Common myeloid progenitor, CD34-positive (primary cell): ENCODE data around the gene UBE2D4.
A peak's percentile ranks its signal among the peaks of the same experiment; 100 is the strongest.
"Not testable (repeated sequence)": the region's sequence is repeated elsewhere in the genome, so short reads cannot be mapped to it uniquely, and the experiment has no call there.

Experiments
- CTCF ChIA-PET: fragments of 350-600 bp; sonication (Branson Sonifier 250); formaldehyde crosslinking; loops from one replicate; lab custom pipeline; 2021; ENCODE audit warnings: antibody characterized with exemption; lab: Charles Lee
- POLR2A ChIA-PET: fragments of 350-600 bp; sonication (Branson Sonifier 250); formaldehyde crosslinking; loops from one replicate; lab custom pipeline; 2021; ENCODE audit warnings: antibody characterized with exemption; lab: Charles Lee
- DNase-seq, 3 donors: peaks; one replicate each; pipeline versions ENCODE4 v3.0.0 to v3.0.0-alpha.2; 2013
- H3K27ac ChIP-seq, 2 experiments: 1 replicate in 1 of 2; 2 replicates in 1 of 2; pipeline ENCODE4 v1.7.0; 2013; ENCODE audit warnings: inconsistent platforms in 2 of 2, low read length in 2 of 2, mild to moderate bottlenecking in 2 of 2, low read depth in 1 of 2, moderate library complexity in 1 of 2; ENCODE audit not compliant: severe bottlenecking in 2 of 2, insufficient read depth in 1 of 2, poor library complexity in 1 of 2
- H3K27me3 ChIP-seq, 5 experiments: replicated peaks in 2 of 5; 1 replicate in 3 of 5; 2 replicates in 2 of 5; pipeline versions ENCODE4 v1.6.1 to v1.7.0; 2013; ENCODE audit warnings: low read length in 4 of 5, mild to moderate bottlenecking in 2 of 5, moderate library complexity in 2 of 5, inconsistent platforms in 1 of 5; ENCODE audit not compliant: insufficient read depth in 5 of 5, control insufficient read depth in 4 of 5
- H3K36me3 ChIP-seq, 4 experiments: 1 replicate in 2 of 4; 2 replicates in 2 of 4; pipeline versions ENCODE4 v1.6.1 to v1.7.0; 2013; ENCODE audit warnings: low read length in 3 of 4, control low read depth in 1 of 4, mild to moderate bottlenecking in 1 of 4; ENCODE audit not compliant: control insufficient read depth in 4 of 4, insufficient read depth in 4 of 4
- H3K4me1 ChIP-seq, 4 experiments: 1 replicate in 3 of 4; 2 replicates in 1 of 4; pipeline versions ENCODE4 v1.6.1 to v1.7.1; 2013; ENCODE audit warnings: low read length in 3 of 4, mild to moderate bottlenecking in 3 of 4, control low read depth in 1 of 4, inconsistent platforms in 1 of 4, moderate library complexity in 1 of 4; ENCODE audit not compliant: control insufficient read depth in 4 of 4, insufficient read depth in 4 of 4; ENCODE audit errors: control extremely low read depth in 1 of 4
- H3K4me3 ChIP-seq, 7 experiments: 1 replicate in 4 of 7; 2 replicates in 3 of 7; pipeline versions ENCODE4 v1.5.1 to v1.7.0; 2013; ENCODE audit warnings: mild to moderate bottlenecking in 7 of 7, low read length in 6 of 7, moderate library complexity in 6 of 7, inconsistent platforms in 2 of 7, low read depth in 2 of 7, control low read depth in 1 of 7; ENCODE audit not compliant: insufficient read depth in 4 of 7, control insufficient read depth in 1 of 7; ENCODE audit errors: extremely low read depth in 1 of 7
- H3K9me3 ChIP-seq, 5 experiments: 1 replicate in 4 of 5; 2 replicates in 1 of 5; pipeline versions ENCODE4 v1.6.1 to v1.7.1; 2013; ENCODE audit warnings: low read length in 4 of 5, mild to moderate bottlenecking in 2 of 5, inconsistent platforms in 1 of 5, low read depth in 1 of 5, moderate library complexity in 1 of 5; ENCODE audit not compliant: control insufficient read depth in 4 of 5, insufficient read depth in 2 of 5; ENCODE audit errors: control extremely low read depth in 1 of 5
- WGBS: methylation state at CpG from one replicate; pipeline ENCODE4 v1.1.5; 2013; ENCODE audit not compliant: insufficient coverage; 5-methylcytosine and 5-hydroxymethylcytosine counted together

UBE2D4 gene

DNA sequence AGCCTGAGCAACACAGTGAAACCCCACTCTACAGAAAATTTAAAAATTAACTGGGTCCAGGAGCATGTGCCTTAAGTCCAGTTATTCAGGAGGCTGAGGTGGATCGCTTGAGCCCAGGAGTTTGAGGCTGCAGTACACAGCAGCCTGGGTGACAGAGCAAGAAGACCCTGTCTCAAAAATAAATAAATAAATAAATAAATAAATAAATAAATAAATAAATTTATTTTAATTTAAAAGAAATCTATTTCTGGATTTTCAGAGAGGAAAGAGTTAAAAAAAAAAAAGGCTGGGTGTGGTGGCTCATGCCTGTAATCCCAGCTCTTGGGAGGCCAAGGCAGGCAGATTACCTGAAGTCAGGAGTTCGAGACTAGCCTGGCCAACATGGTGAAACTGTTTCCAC lies 27.7 kb upstream of the UBE2D4 start:
- H3K27ac ChIP-seq, DNase-seq, H3K9me3 ChIP-seq, CTCF ChIA-PET, H3K27me3 ChIP-seq, H3K36me3 ChIP-seq, H3K4me3 ChIP-seq, H3K4me1 ChIP-seq, POLR2A ChIA-PET: not testable (repeated sequence)
- WGBS: 100% methylated on average over 1 of the region's 2 CpGs

DNA sequence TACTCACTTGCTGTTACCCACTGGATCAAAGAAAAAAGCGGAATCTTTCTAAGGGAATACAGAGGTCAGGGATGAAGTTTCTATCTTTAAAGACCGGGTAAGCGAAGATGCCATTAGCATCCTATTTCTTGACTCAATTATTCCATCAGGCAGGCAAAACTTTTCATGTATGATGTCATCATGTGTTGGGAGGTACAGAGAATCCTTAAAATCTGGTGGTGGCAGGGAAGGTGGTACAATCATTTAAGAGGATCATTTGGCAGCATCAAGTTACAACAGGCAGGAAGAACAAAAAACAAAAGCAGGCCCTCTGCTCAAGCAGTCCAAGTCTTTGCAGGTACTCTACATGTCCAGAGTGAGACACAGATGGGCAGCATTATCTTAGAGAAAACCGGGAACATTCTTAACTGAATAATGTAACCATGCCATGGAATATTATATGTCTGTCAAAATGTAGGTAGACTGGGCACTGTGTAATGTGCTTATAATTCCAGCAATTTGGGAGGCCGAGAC lies 23.6 kb upstream of the UBE2D4 start:
- CTCF ChIA-PET: interaction anchor here (1.3 kb wide), 1 partner anchor 8 kb away, joined by 3 read pairs; no protein-coding TSS in a partner anchor
- no peak overlapping the region for H3K4me3 ChIP-seq
- H3K27me3 ChIP-seq: peaks cover 0 to 9% (median 0%) of the 10 kb centered on the region in 5 experiments
- 83% methylated on average over 1 of the region's 5 CpGs for WGBS
- H3K4me1 ChIP-seq: peaks cover 0 to 21% (median 9%) of the 10 kb centered on the region in 4 experiments
- H3K36me3 ChIP-seq: peaks cover 0 to 2% (median under 1%) of the 10 kb centered on the region in 4 experiments
- no peak for DNase-seq
- H3K9me3 ChIP-seq: no peaks in the 10 kb centered on the region
- POLR2A ChIA-PET: no interaction called here
- H3K27ac ChIP-seq: no peak overlapping the region

DNA sequence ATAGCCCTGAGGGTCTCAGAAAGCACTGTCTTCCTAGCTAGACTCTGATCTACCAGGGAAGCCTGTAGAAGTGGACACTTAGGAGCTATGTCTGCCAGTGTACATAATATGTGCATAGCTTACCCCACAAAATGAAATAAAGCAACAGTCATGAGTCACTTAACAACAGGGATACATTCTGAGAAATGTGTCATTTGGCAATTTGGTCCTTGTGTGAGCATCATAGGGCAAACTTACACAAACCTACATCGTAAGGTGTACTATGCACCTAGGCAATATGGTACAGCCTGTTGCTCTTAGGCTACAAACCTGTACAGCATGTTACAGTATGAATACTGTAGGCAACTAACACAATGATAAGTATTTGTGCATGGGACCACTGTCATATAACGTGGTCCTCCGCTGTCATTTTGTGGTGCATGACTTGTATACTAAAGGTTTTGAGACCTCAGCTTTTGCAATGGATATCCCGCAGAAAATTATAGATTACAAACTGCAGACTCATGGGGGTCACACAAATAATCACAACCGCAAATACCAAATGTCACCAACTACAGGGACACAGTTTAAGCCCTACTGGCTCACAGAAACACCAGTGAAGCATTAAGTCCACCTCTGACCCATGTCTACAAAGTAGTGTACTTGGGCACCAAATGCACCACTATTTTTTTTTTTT lies 21.6 kb upstream of the UBE2D4 start:
- H3K36me3 ChIP-seq: peaks cover 0 to 2% (median 0%) of the 10 kb centered on the region in 4 experiments
- no peak for DNase-seq
- ChIA-PET POLR2A (interaction anchor here (0.9 to 1.1 kb wide), 2 partner anchors 20 to 22 kb away, joined by 3 read pairs; no protein-coding TSS in a partner anchor), CTCF (interaction anchor here (0.6 to 1.5 kb wide), 4 partner anchors 8 to 79 kb away, joined by 3 to 5 read pairs (median 4); no protein-coding TSS in a partner anchor)
- H3K27ac ChIP-seq: no peak overlapping the region
- 100% methylated on average over 4 of the region's 5 CpGs for WGBS
- H3K4me1 ChIP-seq: peaks cover 0 to 21% (median 9%) of the 10 kb centered on the region in 4 experiments
- peaks cover 0 to 7% (median 0%) of the 10 kb centered on the region in 5 experiments for H3K27me3 ChIP-seq
- H3K4me3 ChIP-seq: peak overlapping the region in 1 of 7 experiments; percentile 84
- no peaks in the 10 kb centered on the region for H3K9me3 ChIP-seq

DNA sequence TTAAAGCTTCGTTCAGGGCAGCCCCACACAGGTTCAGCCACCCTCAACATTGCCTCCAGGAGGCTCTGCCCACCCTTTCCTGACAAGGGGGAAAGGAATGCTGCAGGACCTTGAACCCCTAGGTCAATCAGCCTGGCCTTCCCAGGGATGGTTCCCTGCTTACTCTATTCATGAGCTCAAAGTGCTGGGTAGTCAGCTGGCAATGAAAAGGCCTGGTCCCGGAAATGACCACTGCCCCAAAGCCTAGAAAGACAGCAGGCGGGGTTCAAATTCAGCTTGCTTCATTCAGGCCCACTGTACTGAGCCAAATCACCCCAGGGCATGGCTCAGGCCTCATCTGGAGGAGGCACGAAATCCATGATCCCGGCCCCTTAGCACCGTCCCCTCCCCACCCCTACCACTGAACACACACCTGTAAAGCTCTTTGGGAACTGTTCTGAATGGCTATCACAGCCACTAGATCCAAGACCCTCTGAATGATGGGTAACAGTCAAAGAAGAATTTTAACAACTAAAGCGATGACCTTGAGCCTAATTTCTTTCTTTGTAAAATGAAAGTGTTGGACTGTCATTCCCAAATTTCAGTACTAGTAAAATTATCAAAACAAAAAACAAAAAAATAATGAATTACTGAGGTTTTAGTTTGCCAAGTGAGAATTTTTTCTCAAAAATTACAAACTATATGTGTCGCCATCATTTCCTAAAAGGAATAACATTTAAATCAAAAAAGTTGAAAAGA lies 20.9 kb upstream of the UBE2D4 start:
- no peaks in the 10 kb centered on the region for H3K9me3 ChIP-seq
- H3K4me1 ChIP-seq: peaks cover 0 to 21% (median 9%) of the 10 kb centered on the region in 4 experiments
- WGBS: 83% methylated on average over 4 of the region's 8 CpGs
- H3K27ac ChIP-seq: peak overlapping the region in 1 of 2 experiments; percentile 82
- POLR2A ChIA-PET: interaction anchor here (0.9 kb wide), 1 partner anchor 22 kb away, joined by 3 read pairs; no protein-coding TSS in a partner anchor
- CTCF ChIA-PET: interaction anchor here (0.6 kb wide), 2 partner anchors 65 to 78 kb away, joined by 3 read pairs; no protein-coding TSS in a partner anchor
- H3K4me3 ChIP-seq: peak overlapping the region; percentile 34 to 86 (median 72)
- peaks cover 0 to 2% (median 0%) of the 10 kb centered on the region in 4 experiments for H3K36me3 ChIP-seq
- peaks cover 0 to 7% (median 0%) of the 10 kb centered on the region in 5 experiments for H3K27me3 ChIP-seq
- no peak for DNase-seq

DNA sequence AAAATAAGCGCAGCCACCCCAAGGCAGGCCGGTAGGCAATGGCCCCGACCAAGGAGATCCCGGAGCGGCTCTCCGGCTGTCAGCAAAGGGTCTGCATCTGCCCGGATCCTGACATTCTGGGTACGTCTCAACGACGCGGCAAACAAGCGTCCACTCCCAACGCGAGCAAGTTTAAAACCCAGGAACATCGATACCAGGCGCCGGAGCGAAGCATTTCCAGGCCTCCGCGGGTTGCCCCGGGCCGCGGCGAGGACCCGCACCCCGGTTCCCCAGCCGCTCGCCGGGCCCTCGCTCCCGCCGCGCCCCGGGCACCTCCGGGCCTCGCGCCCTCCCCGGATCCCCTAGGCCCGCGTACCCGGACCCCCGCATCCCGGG lies 20.3 kb upstream of the UBE2D4 start:
- Histone ChIP-seq H3K4me1 (peaks cover 0 to 21% (median 9%) of the 10 kb centered on the region in 4 experiments), H3K9me3 (no peaks in the 10 kb centered on the region), H3K27me3 (peaks cover 0 to 7% (median 0%) of the 10 kb centered on the region in 5 experiments), H3K27ac (peak overlapping the region in 1 of 2 experiments; percentile 82), H3K36me3 (no peaks in the 10 kb centered on the region), H3K4me3 (peak overlapping the region; percentile 34 to 86 (median 72))
- under 1% methylated on average over 43 of the region's 43 CpGs for WGBS
- ChIA-PET CTCF (no interaction called here), POLR2A (interaction anchor here (0.9 kb wide), 1 partner anchor 21 kb away, joined by 3 read pairs; no protein-coding TSS in a partner anchor)
- peak; percentile 14 to 48 (median 28) for DNase-seq

DNA sequence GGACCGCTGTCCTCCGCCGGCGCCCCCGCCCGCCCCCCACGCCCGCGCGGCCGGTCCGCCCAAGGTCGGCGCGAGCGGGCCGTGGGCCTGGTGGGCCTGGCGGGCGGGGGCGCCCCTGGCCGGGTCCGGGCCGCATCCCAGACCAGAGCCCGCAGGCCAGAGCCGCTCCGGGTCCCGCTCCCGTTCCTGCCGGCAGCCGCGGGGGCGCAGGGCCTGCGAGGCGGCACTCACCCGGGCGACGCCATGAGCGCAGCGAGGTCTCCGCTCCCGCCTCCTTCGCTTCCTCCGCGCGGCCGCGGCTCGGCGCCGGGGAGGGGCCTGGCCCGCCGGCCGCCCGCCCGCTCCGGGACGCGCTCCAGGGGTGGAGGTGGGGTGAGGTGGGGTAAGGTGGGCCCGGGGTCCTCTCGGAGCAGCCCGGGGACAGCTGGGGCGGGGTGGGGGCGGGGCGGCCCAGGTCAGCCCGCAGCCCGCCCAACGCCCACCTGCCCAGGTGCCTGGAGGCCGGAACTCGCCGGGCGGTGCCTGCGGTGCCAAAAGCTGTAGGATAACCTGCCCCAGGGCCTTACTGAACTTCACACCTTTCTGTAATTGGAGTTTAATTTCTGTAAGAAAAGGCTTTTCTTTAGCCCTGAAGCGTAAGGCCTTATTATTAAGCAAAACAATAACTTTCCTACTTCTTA lies 19.8 kb upstream of the UBE2D4 start, which contains the start of gene URGCP:
Gene URGCP, minus strand, starts transcription at position 266 of the 680 bp plus-strand sequence. Its CDS starts 21 bp downstream, at position 245.
- peak; percentile 29 to 64 (median 52) for DNase-seq
- WGBS: 0% methylated on average over 35 of the region's 73 CpGs
- H3K4me3 ChIP-seq: peak within 1 kb of the TSS; percentile 35 to 86 (median 72)
- ChIA-PET POLR2A (no interaction called here), CTCF (no interaction called here)
- peaks cover 0 to 2% (median 0%) of the 10 kb centered on the region in 5 experiments for H3K27me3 ChIP-seq
- H3K36me3 ChIP-seq: no peaks in the 10 kb centered on the region
- peaks cover 0 to 17% (median 9%) of the 10 kb centered on the region in 4 experiments for H3K4me1 ChIP-seq
- peak within 1 kb of the TSS in 1 of 2 experiments; percentile 82 for H3K27ac ChIP-seq
- H3K9me3 ChIP-seq: no peaks in the 10 kb centered on the region
